Astrocyte of the spinal cord (primary cell): ENCODE measurements around the gene CCDC85C.

Experiments
- DNase-seq: peaks from one replicate; pipeline ENCODE4 v3.0.0; 2011; ENCODE audit warnings: low read depth, low spot score
- H3K4me3 ChIP-seq: 2 replicates; pipeline ENCODE4 v1.5.1; 2011; ENCODE audit warnings: low read depth, mild to moderate bottlenecking, low read length, moderate library complexity
- CTCF ChIP-seq: IDR thresholded peaks from 2 replicates; pipeline ENCODE4 v1.5.1; 2012; ENCODE audit warnings: low read depth, mild to moderate bottlenecking, low read length, inconsistent platforms
- in situ Hi-C: cut with HindIII; loops from 2 replicates; pipeline ENCODE4 v1.10.0; 2017; ENCODE audit warnings: low sequenced_read_pairs

The CCDC85C gene

DNA sequence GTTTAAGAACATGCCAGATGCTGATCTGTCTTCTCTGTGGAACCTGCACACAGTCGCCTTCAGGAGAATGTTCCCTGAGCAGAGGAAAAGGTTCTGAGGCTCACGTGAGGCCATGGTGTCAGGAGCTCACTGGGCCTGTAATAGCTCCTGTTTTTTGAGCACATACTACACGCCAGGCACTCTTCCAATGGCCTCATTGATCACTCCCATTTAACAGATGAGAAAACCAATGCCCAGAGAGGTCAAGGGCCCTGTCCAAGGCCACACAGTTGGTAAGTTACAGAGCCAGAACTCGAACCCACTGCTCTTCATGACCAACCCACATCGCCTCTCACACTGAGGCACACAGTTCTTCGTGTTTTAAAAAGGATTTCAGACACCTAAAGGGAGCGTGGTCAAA is 33.6 kb upstream of the CCDC85C start:
- no peak overlapping the region for H3K4me3 ChIP-seq
- DNase-seq, result no peak
- in situ Hi-C loops, result no loop called here
- TF ChIP-seq CTCF, result no peak

GRCh38 chr14:99636487-99636886 is 32.5 kb upstream of the CCDC85C start:
- TF ChIP-seq CTCF, result no peak
- H3K4me3 ChIP-seq, result no peak overlapping the region
- in situ Hi-C loops, result no loop called here
- no peak for DNase-seq

DNA sequence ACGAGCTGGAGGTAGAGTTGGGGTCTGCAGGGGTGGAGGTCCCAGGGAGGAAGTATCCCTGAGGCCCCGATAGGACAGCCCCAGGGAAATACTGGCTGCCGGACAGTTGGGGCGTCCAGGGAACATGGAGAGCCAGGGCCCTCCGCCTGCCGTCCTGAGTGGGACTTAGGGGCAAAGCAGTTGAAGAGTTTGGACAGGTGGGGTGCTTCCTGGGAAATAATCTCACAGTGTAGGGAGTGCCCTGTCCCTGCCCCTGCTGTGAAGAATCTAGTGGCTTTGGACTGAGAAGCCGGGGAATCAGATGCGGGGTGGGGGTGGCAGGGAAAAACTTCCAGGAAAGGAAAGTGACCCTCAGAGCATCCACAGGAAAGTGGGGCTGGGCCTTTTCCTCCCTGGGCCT is 31.1 kb upstream of the CCDC85C start:
- no peak for DNase-seq
- in situ Hi-C loops, result no loop called here
- no peak overlapping the region for H3K4me3 ChIP-seq
- no peak for TF ChIP-seq CTCF

GRCh38 chr14:99634443-99634842 is 30.4 kb upstream of the CCDC85C start:
- in situ Hi-C loops, result no loop called here
- H3K4me3 ChIP-seq, result no peak overlapping the region
- no peak for TF ChIP-seq CTCF
- DNase-seq, result no peak

- no peak for TF ChIP-seq CTCF
- in situ Hi-C loops, result no loop called here
- DNase-seq, result no peak
- H3K4me3 ChIP-seq, result no peak overlapping the region
Measured at GRCh38 chr14:99633918-99634317, 29.9 kb upstream of the CCDC85C start.

- H3K4me3 ChIP-seq, result no peak overlapping the region
- in situ Hi-C loops, result no loop called here
- TF ChIP-seq CTCF, result no peak
- DNase-seq, result no peak
Measured at GRCh38 chr14:99633141-99633540, 29.1 kb upstream of the CCDC85C start.

GRCh38 chr14:99632410-99633035 is 28.5 kb upstream of the CCDC85C start:
- DNase-seq, result no peak
- TF ChIP-seq CTCF, result no peak
- in situ Hi-C loops, result no loop called here

More at GRCh38 chr14:99632410-99633035, 28.5 kb upstream of the CCDC85C start:
- no peak overlapping the region for H3K4me3 ChIP-seq
